ENCODE results near the gene LPAR2. TPM values are rescaled to one million over a fixed set of nuclear protein-coding genes. Genes with fewer than 3 reads are reported as not detected.

Gene LPAR2
- total RNA-seq, 1 donor from 2014 or later = 44.2 TPM

DNA sequence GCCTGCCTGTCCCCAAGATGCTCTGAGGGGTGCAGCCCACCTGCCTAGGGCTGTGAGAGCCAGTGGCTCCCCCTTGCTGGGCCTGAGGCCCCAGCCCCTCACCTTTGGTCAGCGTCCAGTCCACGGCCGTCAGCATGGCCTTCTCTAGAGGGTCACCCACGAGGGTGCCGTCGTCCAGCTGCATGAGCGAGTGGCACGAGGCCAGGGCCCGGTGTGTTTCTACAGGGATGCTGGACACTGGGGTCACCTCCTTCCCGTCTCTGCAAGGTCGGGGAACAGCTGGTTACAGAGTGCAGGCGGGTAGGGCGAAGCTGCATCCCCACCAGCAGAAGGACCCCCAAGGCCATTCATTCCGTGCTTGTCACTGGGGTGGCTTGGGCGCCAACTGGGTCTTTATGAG, 26.4 kb upstream of the LPAR2 start:
- intact Hi-C loops (cut with micrococcal nuclease) = no loop called here

DNA sequence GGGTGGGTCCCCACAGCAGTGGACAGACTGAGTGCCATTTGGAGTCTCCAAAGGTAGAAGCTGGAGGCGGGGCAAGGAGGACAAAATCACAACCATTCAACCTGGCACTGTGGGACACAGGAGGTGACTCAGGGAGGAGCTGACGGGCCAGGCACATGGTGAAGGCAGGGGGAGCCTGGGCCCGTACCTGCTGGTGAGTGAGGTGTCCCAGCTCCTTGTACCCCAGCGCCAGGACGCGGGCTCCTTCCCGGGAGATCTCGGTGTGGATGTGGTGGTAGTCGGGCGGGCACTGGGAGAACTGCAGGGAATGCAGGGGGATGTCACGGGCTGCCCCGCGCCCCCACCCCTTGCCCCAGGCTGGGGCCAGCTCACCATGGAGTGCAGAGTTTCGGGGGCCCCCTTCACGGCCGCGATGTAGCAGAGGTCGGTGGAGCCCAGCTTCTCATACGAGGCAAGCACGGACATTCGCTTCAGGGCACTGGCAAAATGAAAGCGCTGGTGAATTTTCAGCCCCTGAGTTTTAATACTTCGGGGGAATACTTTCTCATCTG, 25.7 kb upstream of the LPAR2 start:
- intact Hi-C loops (cut with micrococcal nuclease) = no loop called here

GRCh38 chr19:19652482-19653295, 24.7 kb upstream of the LPAR2 start:
- intact Hi-C loops (cut with micrococcal nuclease) = no loop called here

- intact Hi-C loops (cut with micrococcal nuclease) = no loop called here
Observed at GRCh38 chr19:19651076-19651475, 23.1 kb upstream of the LPAR2 start.

DNA sequence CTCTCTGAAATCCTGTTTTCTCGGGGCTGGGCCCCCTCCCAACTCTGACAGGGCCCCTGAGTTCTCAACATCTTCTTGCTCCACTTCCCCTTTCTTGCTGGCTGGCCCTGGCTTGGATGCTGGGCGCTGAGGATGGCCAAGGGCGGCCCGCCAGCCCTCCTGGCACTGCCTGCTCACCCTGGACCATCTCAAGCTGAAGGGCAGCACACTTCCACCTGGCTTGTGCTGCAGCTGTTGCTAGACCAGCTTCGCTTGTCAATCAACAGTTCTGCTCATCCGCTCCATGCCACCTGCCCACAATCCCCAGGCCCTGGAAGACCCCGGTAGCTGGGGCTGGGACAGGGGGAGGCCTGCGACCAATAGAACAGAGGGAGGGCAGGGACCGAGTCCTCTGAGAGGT, 22.3 kb upstream of the LPAR2 start:
- intact Hi-C loops (cut with micrococcal nuclease) = no loop called here

DNA sequence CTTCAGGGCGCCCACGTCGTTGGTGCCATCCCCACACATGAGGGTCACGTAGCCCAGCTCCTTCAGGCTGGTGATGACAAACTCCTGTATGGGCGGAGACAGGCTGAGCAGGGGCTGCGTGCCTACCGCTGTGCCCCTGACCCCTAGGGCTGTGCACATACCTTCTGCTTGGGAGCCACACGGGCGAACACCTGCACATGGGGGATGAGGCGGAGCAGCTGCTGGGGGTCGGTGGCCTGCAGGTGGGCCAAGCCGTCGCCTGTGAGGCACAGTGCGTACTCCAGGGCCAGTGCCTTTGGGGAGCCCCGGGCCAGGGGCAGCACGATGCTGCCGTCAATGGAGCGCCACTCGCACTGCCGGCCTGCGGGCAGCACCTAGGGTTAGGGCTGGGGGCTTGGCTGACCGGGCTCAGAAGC, 21.6 kb upstream of the LPAR2 start:
- intact Hi-C loops (cut with micrococcal nuclease) = no loop called here

- intact Hi-C loops (cut with micrococcal nuclease) = no loop called here
Observed at GRCh38 chr19:19649155-19649554, 21.1 kb upstream of the LPAR2 start.

DNA sequence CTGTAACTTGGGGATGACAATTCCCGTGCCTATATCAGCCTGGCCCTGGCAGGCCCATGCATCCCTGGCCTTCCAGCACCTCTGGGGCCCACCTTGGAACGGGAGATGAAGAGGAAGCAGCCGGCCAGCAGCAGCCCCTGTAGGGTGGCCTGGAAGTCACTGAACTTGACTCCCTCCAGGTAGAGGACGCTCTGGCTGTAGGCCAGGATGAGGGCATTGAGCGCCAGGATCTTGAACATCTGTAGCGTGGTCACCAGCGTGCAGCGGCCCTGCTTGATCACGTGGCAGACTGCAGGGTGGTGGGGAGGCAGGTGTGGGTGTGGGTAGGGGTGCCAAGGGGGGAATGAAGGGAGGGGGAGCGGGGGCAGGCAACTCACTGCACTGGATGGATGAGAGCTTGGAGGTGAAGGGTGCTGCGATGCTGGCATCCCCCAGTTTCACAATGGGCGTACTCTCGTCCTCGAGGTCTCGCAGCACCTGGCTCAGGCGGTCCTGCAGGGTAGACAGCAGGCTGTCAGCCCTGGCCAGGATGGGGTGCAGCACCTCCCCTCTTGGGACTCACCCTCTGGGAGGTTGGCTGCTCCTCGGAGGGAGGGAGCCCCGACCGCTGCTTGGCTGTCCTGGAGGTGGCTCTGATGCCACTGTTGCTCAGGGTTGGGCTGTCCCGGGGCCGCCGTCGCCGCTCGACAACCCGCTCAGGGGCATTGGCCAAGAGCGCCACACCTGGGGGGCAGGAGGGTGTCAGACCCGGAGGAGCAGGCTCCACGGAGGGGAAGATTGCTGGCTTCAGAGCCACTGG, 19.2 kb upstream of the LPAR2 start:
- intact Hi-C loops (cut with micrococcal nuclease) = no loop called here

- intact Hi-C loops (cut with micrococcal nuclease) = no loop called here
Observed at GRCh38 chr19:19645233-19645870, 17.3 kb upstream of the LPAR2 start.

DNA sequence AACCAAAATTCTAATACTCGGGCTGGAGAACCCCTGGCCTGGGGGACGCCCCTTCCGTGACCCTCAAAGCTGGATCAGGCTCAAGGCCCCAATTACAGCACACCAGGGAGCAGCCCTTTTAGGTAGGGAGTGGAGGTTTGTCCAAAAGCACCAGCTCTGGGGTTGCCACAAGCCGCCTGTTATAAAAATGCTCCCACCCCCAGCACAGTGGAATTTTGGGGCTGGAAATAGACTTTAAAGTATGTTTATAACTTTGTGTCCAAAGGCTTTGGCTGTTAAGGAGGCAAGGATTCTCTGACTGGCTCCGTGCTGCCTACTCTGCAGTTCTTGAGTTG, 16.0 kb upstream of the LPAR2 start:
- intact Hi-C loops (cut with micrococcal nuclease) = no loop called here

DNA sequence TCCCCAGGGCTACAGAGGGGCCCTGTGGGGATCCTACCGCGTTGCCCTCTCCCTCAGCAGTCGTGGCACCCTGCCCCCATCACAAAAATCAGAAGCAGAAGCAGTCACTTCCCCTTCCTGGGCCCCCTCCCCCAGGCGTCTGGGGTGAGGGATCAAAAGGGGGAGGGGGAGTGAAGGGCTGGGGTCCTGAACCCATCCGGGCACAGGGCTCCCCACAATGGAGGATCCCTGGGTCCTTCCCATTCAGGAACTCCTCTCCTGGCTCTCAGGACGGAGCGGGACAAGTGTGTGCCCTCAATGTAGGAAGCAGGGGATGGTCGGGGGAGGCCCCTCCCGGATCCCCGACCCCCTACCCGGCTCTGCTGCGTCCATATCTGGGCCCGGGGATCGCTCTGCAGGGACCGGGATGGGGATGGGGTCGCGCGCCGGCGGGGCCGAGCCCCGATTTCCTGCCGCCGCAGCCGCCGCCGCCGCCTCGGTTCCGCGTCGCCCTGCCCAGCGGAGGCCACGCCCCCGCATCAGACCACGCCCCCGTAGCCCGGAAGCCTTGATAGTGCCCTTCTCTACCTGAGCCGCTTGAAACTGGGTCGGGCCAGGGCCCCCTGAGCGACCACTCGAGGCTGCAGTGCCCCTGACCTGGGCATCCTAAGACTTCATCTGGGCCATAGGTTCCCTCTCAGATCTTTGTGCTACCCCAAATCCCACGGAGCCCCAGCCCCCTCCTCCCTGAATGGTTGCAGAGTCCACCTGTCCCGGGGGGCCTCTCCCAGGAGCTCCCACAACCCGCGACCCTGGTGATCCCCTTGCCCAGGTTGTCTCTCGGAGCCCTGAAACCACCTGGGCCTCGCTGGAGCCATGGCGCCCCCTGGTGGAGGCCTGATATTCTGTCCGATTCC, 15.4 kb upstream of the LPAR2 start, which contains the start of gene GMIP:
GMIP (minus strand) TSS at position 500 of the 896 bp plus-strand sequence; CDS start at position 372, 128 bp downstream.
- intact Hi-C loops (cut with micrococcal nuclease) = loop anchor here (1.0 to 2.0 kb wide), 7 partner anchors 16 to 316 kb away; partner anchors contain the start of gene PBX4

DNA sequence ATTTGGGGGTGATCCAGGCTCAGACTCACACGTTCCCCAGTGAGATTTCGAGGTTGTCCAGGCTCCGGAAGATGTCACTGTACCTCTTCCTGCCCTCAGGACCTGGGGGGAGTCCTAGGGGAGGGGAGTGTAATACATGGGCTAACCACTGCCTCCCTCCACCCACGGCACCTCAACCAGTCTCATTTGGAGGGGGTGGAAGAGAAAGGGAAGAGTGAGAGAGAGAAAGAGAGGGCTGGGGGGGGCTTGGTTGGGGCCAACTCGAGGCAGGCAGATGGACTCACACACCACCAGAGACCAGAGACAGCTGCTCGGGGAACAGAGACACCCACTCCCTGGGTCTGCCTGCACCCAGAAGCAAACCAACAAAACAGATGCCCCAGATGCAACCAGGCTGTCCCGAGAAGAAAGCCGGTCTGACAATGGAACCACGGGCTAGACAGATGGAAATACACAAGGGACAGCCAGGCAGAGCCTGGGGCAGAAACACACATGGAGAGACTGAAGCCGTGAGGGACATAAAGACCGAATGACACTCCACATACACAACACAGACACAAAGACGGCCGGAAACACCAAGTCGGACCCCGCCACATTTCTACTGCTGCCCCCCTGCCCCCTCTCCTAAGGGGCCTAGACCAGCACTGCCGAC, 14.6 kb upstream of the LPAR2 start:
- intact Hi-C loops (cut with micrococcal nuclease) = loop anchor here (1.0 to 2.0 kb wide), 7 partner anchors 15 to 317 kb away; partner anchors contain the start of gene PBX4

GRCh38 chr19:19637523-19638251, 9.7 kb upstream of the LPAR2 start:
- intact Hi-C loops (cut with micrococcal nuclease) = no loop called here

GRCh38 chr19:19637186-19637522, 9.1 kb upstream of the LPAR2 start:
- intact Hi-C loops (cut with micrococcal nuclease) = no loop called here

DNA sequence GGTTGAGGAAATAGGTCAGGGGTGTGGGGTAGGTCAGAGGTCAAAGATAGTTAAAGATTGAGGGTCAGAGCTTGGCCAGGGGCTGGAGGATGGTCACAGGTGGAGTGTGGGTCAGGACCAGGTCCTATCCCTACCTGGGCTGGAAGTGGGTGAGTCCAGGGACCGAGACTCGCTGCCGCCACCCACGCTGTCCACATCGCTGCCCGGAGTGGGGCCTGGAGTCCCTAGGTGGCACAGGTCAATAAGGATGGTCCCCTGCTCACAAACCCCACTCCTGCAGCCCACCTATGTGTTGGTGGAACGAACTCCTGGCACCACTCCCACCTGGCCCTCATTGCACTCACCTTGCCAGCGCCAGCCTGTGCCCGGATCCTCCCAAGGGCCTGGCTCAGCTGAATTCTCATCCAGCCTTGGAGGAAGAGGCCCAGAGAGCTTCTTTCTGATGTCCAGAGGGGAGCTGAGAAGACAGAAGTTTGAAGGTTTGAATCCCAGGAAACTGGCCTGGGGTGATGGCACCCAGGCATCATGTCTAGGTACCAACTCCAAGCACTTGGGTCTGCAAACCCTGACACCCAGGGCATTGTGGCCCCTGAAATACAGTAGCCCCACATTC, 8.7 kb upstream of the LPAR2 start:
- intact Hi-C loops (cut with micrococcal nuclease) = no loop called here

DNA sequence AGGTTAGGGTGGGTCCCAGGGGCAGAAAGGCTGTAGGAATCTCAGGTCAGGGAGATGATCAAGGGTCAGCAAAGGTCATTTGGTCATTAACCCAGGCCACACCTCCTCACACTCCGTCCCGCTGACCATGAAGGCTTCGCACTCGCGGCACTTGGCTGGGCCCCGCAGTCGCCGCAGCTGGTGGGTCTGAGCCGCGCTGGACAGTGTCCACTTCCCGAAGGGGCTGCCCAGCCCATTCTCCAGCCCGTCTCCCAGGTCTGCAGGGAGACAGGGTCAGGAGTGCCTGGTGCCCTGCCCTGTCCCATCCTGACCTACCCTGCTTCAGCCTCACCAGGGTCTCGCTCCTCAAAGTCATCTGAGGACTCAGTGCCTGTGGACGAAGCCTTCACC, 7.3 kb upstream of the LPAR2 start:
- intact Hi-C loops (cut with micrococcal nuclease) = no loop called here

DNA sequence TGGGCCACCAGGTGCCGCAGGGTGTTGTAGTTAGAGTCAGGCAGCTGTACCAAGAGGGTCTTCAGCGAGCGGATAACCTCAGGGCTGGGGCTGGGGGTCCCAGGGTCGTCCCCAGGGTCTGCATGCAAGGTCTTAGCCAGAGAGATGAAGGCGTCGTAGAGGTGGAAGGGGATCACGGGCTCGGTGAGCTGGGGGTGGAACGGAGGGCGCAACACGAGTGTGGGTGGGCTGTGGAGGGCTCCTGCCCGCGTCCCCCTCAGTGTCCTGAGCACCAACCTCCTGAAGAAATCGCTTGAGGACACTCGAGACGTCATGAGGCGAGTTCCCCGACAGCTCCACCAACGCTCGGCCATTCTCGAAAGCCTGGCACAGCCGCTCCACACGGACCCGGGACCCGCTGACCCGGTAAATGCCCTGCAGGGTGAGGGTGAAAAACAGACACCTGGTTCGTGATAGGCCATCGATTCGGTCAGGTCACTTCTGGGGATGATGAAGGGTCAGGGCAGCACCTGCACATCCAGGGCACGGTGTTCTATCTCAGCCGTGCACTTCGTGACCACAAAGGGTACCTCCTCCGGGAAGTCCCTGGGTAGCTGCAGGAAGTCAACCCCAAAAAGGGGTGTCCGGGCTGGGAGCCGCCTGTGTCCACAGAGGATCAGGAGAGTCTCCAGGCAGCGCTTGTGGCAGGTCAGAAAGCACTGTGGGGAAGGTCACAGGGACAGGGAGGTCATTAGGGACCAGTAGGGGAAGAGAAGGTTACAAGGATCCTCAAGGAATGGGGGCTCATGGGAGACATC, 6.7 kb upstream of the LPAR2 start:
- intact Hi-C loops (cut with micrococcal nuclease) = no loop called here
